Liver (tissue), 9 donors: ENCODE measurements around the gene TACSTD2. TPM values are rescaled to one million over a fixed set of nuclear protein-coding genes. Genes with fewer than 3 reads are reported as not detected.
A peak's percentile ranks its signal among the peaks of the same experiment; 100 is the strongest.

Source experiments
- DNase-seq: peaks from one replicate; pipeline ENCODE4 v3.0.0-alpha.2; 2017; ENCODE audit warnings: low spot score
- H3K27ac ChIP-seq, 2 donors: one replicate each; pipeline ENCODE4 v1.7.0; 2013; ENCODE audit warnings: inconsistent platforms in 2 of 2, low read length in 2 of 2, control low read depth in 1 of 2, low read depth in 1 of 2, mild to moderate bottlenecking in 1 of 2
- H3K27me3 ChIP-seq, 4 donors: one replicate each; pipeline versions ENCODE4 v1.6.1 to v1.7.0; 2013; ENCODE audit warnings: low read length in 3 of 4, inconsistent platforms in 1 of 4, mild to moderate bottlenecking in 1 of 4, moderate library complexity in 1 of 4; ENCODE audit not compliant: control insufficient read depth in 4 of 4, insufficient read depth in 4 of 4
- H3K36me3 ChIP-seq, 4 donors: one replicate each; pipeline versions ENCODE4 v1.6.1 to v1.7.0; 2013; ENCODE audit warnings: low read length in 3 of 4, mild to moderate bottlenecking in 3 of 4, low read depth in 1 of 4, moderate library complexity in 1 of 4; ENCODE audit not compliant: control insufficient read depth in 4 of 4, insufficient read depth in 3 of 4
- H3K4me1 ChIP-seq, 4 donors: one replicate each; pipeline versions ENCODE4 v1.6.1 to v1.7.0; 2013; ENCODE audit warnings: low read length in 3 of 4, mild to moderate bottlenecking in 3 of 4, moderate library complexity in 1 of 4; ENCODE audit not compliant: control insufficient read depth in 4 of 4, insufficient read depth in 4 of 4
- H3K4me3 ChIP-seq, 3 donors: one replicate each; pipeline versions ENCODE4 v1.6.1 to v1.7.0; 2013; ENCODE audit warnings: low read length in 3 of 3, control low read depth in 1 of 3, low read depth in 1 of 3, mild to moderate bottlenecking in 1 of 3
- H3K9ac ChIP-seq, 2 donors: one replicate each; pipeline ENCODE4 v1.7.0; 2013; ENCODE audit warnings: low read length in 2 of 2, mild to moderate bottlenecking in 2 of 2, moderate library complexity in 2 of 2, control low read depth in 1 of 2, low read depth in 1 of 2
- H3K9me3 ChIP-seq, 4 donors: one replicate each; pipeline versions ENCODE4 v1.6.1 to v1.7.0; 2013; ENCODE audit warnings: low read length in 3 of 4; ENCODE audit not compliant: control insufficient read depth in 4 of 4
- ATF3 ChIP-seq: IDR thresholded peaks from 2 replicates; pipeline ENCODE4 v1.6.1; 2016; ENCODE audit warnings: antibody characterized with exemption
- CTCF ChIP-seq: fragments of 150-350 bp; IDR thresholded peaks from 2 replicates; pipeline ENCODE4 v1.5.1; 2017; ENCODE audit warnings: improper control_type of control experiment, low read depth, low read length; ENCODE audit not compliant: missing input control
- EGR1 ChIP-seq, 2 donors: IDR thresholded peaks; 2 replicates each; pipeline ENCODE4 v1.6.1; 2016 to 2018; ENCODE audit warnings: antibody characterized with exemption in 2 of 2, low read depth in 2 of 2
- FOXA1 ChIP-seq: IDR thresholded peaks from 2 replicates; pipeline ENCODE4 v1.6.1; 2016; ENCODE audit warnings: antibody characterized with exemption
- FOXA2 ChIP-seq: IDR thresholded peaks from 2 replicates; pipeline ENCODE4 v1.6.1; 2016; ENCODE audit warnings: antibody characterized with exemption
- GABPA ChIP-seq, 2 donors: IDR thresholded peaks in 1 of 2; conservative IDR thresholded peaks in 1 of 2; 2 replicates each; pipeline ENCODE4 v1.6.1; 2016; ENCODE audit warnings: antibody characterized with exemption in 2 of 2, mild to moderate bottlenecking in 1 of 2, moderate library complexity in 1 of 2
- HNF4A ChIP-seq, 2 donors: conservative IDR thresholded peaks; 2 replicates each; pipeline ENCODE4 v1.6.1; 2016; ENCODE audit warnings: antibody characterized with exemption in 2 of 2, mild to moderate bottlenecking in 2 of 2
- HNF4G ChIP-seq: IDR thresholded peaks from 2 replicates; pipeline ENCODE4 v1.6.1; 2016; ENCODE audit warnings: antibody characterized with exemption
- JUND ChIP-seq, 2 donors: IDR thresholded peaks; 2 replicates each; pipeline ENCODE4 v1.6.1; 2016; ENCODE audit warnings: antibody characterized with exemption in 2 of 2
- MAX ChIP-seq: IDR thresholded peaks from 2 replicates; pipeline ENCODE4 v1.6.1; 2016; ENCODE audit warnings: antibody characterized with exemption
- NR2F2 ChIP-seq: IDR thresholded peaks from 2 replicates; pipeline ENCODE4 v1.6.1; 2016; ENCODE audit warnings: antibody characterized with exemption
- RAD21 ChIP-seq, 2 donors: IDR thresholded peaks; 2 replicates each; pipeline ENCODE4 v1.6.1; 2016; ENCODE audit warnings: antibody characterized with exemption in 2 of 2, mild to moderate bottlenecking in 2 of 2
- RXRA ChIP-seq, 2 donors: IDR thresholded peaks; 2 replicates each; pipeline ENCODE4 v1.6.1; 2017 to 2018; ENCODE audit warnings: antibody characterized with exemption in 2 of 2, mild to moderate bottlenecking in 1 of 2
- SP1 ChIP-seq: IDR thresholded peaks from 2 replicates; pipeline ENCODE4 v1.6.1; 2018; ENCODE audit warnings: antibody characterized with exemption, mild to moderate bottlenecking
- TAF1 ChIP-seq: conservative IDR thresholded peaks from 2 replicates; pipeline ENCODE4 v1.6.1; 2016; ENCODE audit warnings: antibody characterized with exemption, mild to moderate bottlenecking
- YY1 ChIP-seq: IDR thresholded peaks from 2 replicates; pipeline ENCODE4 v1.6.1; 2016; ENCODE audit warnings: antibody characterized with exemption, mild to moderate bottlenecking
- WGBS: extraction: QIAGEN DNeasy Blood & Tissue Kit; methylation state at CpG from one replicate; pipeline ENCODE4 v1.1.7; 2013; 5-methylcytosine and 5-hydroxymethylcytosine counted together
- polyA plus RNA-seq, 2 donors: library from polyadenylated mRNA; stranded (reverse) in 1 of 2; unstranded in 1 of 2; fragments of 200-250 nt in 1 of 2; fragments of >200 nt in 1 of 2; fragmentation: Nextera tagmentation in 1 of 2; extraction: Ambion mirVana in 1 of 2; gene quantifications; one replicate each; pipeline versions ENCODE4 v1.2.1 to v1.2.3, GENCODE V29; 2013 to 2015
- total RNA-seq, 2 donors: library from RNA; depleted of rRNA; stranded (reverse); fragments of >200 nt; gene quantifications; one replicate each; pipeline ENCODE4 v1.2.3, GENCODE V29; 2014
- TF ChIP-seq, protein P1 (sequence below): IDR thresholded peaks from 2 replicates; pipeline ENCODE4 v1.6.1; 2016; ENCODE audit warnings: antibody characterized with exemption, mild to moderate bottlenecking
- TF ChIP-seq, protein P2 (sequence below): IDR thresholded peaks from 2 replicates; pipeline ENCODE4 v1.6.1; 2016; ENCODE audit warnings: antibody characterized with exemption
- donor health status: healthy.
- donor health status: healthy.
- donor health status: healthy.
- donor health status: healthy.
- donor health status: healthy.

TACSTD2 gene
- total and polyA plus RNA-seq, 4 donors = 0.61 to 1.5 (median 1.1) TPM

DNA sequence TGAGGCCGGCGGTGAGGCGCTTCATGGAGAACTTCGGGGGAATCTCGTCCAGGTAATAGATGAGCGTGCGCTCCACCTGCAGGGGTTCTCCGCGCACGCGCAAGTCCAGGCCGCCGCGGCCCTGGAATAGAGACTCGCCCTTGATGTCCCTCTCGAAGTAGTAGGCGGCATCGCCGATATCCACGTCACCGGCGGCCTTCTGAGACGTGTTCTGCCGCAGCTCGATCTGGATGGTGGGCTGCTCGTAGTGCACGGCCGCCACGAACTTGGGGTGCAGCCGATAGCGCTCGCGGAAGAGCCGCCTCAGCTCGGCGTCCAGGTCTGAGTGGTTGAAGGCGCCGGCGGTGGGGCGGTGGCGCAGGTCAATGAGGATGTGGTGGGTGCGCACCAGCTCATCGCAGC, 726 bp downstream of the TACSTD2 start:
- no peaks in the 10 kb centered on the region for H3K36me3 ChIP-seq
- H3K4me1 ChIP-seq = peaks cover 0 to 17% (median 6%) of the 10 kb centered on the region in 4 donors
- no peak overlapping the region for H3K9ac ChIP-seq
- no peak overlapping the region for H3K27ac ChIP-seq
- DNase-seq = no peak
- no peaks in the 10 kb centered on the region for H3K9me3 ChIP-seq
- TF ChIP-seq EGR1 (IDR thresholded peaks at IDR 0.05; ENCODE audit: low read depth in 2 of 2) (no peak), ATF3 (no peak), JUND (IDR thresholded peaks at IDR 0.05) (no peak), MAX (no peak), GABPA (IDR thresholded peaks at IDR 0.05 in 1 of 2, conservative IDR thresholded peaks at IDR 0.05 in 1 of 2) (no peak), FOXA1 (no peak), HNF4A (conservative IDR thresholded peaks at IDR 0.05) (no peak), YY1 (no peak), TAF1 (no peak), RXRA (IDR thresholded peaks at IDR 0.05) (no peak), SP1 (no peak), FOXA2 (no peak), RAD21 (IDR thresholded peaks at IDR 0.05) (no peak), CTCF (no peak), NR2F2 (no peak), HNF4G (no peak)
- TF ChIP-seq, protein P1, sequence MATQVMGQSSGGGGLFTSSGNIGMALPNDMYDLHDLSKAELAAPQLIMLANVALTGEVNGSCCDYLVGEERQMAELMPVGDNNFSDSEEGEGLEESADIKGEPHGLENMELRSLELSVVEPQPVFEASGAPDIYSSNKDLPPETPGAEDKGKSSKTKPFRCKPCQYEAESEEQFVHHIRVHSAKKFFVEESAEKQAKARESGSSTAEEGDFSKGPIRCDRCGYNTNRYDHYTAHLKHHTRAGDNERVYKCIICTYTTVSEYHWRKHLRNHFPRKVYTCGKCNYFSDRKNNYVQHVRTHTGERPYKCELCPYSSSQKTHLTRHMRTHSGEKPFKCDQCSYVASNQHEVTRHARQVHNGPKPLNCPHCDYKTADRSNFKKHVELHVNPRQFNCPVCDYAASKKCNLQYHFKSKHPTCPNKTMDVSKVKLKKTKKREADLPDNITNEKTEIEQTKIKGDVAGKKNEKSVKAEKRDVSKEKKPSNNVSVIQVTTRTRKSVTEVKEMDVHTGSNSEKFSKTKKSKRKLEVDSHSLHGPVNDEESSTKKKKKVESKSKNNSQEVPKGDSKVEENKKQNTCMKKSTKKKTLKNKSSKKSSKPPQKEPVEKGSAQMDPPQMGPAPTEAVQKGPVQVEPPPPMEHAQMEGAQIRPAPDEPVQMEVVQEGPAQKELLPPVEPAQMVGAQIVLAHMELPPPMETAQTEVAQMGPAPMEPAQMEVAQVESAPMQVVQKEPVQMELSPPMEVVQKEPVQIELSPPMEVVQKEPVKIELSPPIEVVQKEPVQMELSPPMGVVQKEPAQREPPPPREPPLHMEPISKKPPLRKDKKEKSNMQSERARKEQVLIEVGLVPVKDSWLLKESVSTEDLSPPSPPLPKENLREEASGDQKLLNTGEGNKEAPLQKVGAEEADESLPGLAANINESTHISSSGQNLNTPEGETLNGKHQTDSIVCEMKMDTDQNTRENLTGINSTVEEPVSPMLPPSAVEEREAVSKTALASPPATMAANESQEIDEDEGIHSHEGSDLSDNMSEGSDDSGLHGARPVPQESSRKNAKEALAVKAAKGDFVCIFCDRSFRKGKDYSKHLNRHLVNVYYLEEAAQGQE = no peak
- TF ChIP-seq, protein P2, sequence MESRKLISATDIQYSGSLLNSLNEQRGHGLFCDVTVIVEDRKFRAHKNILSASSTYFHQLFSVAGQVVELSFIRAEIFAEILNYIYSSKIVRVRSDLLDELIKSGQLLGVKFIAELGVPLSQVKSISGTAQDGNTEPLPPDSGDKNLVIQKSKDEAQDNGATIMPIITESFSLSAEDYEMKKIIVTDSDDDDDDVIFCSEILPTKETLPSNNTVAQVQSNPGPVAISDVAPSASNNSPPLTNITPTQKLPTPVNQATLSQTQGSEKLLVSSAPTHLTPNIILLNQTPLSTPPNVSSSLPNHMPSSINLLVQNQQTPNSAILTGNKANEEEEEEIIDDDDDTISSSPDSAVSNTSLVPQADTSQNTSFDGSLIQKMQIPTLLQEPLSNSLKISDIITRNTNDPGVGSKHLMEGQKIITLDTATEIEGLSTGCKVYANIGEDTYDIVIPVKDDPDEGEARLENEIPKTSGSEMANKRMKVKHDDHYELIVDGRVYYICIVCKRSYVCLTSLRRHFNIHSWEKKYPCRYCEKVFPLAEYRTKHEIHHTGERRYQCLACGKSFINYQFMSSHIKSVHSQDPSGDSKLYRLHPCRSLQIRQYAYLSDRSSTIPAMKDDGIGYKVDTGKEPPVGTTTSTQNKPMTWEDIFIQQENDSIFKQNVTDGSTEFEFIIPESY = no peak
- H3K4me3 ChIP-seq = peak overlapping the region in 2 of 3 donors; percentile 21 to 35
- 9% methylated on average over 43 of the region's 43 CpGs for WGBS
- peaks cover 2 to 16% (median 5%) of the 10 kb centered on the region in 4 donors for H3K27me3 ChIP-seq
